Body of pancreas (tissue), 4 donors: ENCODE data around the gene TWF2.

Experiments used
- POLR2A ChIP-seq, 3 donors: fragments of 450-650 bp; IDR thresholded peaks; one replicate each; pipeline ENCODE4 v1.6.1; 2016; ENCODE audit warnings: antibody characterized with exemption in 3 of 3, mild to moderate bottlenecking in 2 of 3
- TF ChIP-seq, protein P1 (sequence below), 7 experiments: fragments of 450-650 bp in 4 of 7; fragments of 200-600 bp in 3 of 7; sonication (generic) in 3 of 7; IDR thresholded peaks; one replicate each; pipeline ENCODE4 v1.5.1; 2016 to 2019; ENCODE audit warnings: antibody characterized with exemption in 7 of 7

DNA sequence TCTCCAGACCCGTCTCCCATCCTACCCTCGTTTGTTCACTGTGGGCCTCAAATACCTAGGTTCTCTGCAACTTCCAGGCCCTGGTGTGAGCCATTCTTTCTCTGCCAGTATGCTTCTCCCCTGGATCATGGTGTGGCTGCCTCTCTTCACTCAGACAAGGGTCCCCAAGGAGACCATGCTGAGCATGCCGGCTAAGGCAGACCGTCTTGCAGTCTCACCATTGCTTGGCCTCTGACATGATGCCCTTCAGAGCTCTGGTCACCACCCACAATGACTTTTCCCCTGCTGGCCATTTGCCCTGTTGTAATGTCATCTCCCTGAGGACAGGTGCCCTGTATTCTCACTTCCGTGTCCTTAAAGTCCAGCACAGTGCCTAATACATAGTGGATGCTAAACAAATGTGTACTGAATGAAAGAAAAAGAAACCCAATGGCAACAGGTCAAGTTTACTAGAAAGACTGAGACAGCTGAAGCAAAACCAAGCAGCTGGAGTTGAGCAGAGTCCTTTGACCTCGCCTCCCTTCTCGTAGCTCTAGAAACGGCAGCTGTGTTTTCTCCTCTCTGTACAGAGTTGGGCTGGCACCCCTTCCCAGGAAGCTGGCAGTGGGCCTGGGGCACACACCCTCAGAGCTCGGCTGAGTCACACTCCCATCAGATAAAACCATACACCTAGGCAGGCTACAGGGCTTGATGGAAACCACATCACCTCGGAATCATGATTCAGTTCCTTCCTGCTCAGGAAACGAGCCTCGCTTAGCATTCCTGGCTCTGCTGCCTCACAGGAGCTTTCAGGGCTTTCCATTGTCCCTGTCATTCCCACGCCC, 22.2 kb downstream of the TWF2 start:
- peak in 2 of 3 donors; percentile 37 to 43 for TF ChIP-seq POLR2A (IDR thresholded peaks at IDR 0.05)
- TF ChIP-seq, protein P1, sequence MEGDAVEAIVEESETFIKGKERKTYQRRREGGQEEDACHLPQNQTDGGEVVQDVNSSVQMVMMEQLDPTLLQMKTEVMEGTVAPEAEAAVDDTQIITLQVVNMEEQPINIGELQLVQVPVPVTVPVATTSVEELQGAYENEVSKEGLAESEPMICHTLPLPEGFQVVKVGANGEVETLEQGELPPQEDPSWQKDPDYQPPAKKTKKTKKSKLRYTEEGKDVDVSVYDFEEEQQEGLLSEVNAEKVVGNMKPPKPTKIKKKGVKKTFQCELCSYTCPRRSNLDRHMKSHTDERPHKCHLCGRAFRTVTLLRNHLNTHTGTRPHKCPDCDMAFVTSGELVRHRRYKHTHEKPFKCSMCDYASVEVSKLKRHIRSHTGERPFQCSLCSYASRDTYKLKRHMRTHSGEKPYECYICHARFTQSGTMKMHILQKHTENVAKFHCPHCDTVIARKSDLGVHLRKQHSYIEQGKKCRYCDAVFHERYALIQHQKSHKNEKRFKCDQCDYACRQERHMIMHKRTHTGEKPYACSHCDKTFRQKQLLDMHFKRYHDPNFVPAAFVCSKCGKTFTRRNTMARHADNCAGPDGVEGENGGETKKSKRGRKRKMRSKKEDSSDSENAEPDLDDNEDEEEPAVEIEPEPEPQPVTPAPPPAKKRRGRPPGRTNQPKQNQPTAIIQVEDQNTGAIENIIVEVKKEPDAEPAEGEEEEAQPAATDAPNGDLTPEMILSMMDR (IDR thresholded peaks at IDR 0.05) = peak in 2 of 7 experiments; percentile 12 to 27
